HUDEP-2 (cell line): ENCODE measurements around the gene SYS1.

ENCODE experiments used
- DNase-seq, 76 experiments: peaks; one replicate each; lab custom pipeline; 2025; ENCODE audit not compliant: unreplicated experiment in 76 of 76; lab: John Stamatoyannopoulos, UW

The SYS1 gene

DNA sequence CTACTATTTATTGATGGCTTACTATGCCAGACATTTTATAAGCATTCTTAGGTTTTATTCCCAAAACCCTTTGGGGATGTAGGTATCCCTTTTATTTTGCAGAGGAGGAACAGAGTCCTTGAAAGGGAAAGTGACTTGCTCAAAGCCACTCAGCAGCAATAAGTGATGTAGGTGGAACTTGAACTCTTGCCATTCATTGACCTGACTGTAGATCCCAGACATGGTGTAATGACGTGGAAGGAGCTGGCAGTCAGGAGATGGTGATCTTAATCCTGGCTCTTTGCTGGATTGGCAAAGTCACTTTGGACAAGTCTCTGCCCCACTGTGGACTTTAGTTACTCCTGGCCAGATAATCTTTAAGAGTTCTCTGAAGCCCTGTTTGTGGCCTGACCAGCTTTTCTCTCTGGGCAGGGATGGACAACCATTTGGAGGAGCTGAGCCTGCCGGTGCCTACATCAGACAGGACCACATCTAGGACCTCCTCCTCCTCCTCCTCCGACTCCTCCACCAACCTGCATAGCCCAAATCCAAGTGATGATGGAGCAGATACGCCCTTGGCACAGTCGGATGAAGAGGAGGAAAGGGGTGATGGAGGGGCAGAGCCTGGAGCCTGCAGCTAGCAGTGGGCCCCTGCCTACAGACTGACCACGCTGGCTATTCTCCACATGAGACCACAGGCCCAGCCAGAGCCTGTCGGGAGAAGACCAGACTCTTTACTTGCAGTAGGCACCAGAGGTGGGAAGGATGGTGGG, 46.7 kb downstream of the SYS1 start:
- DNase-seq, result no peak

DNA sequence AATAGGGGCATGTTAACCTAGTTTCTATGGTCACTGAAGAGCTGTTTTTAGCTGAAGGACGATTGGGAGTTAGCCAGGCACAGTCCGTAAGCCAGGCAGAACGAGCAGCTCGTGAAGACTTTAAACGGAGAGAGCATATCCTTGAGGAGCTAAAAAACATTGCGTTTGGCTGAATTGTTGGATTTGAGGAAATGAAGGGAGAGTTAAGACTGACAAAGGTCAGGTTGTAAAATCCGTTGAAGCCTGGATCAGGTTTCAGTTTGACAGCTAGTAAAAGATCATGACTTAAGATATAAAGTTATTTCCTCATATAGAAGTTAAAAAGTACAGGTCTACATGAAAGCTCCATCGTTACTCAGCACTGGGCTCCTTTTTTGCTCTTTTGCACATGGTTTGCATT, 47.9 kb downstream of the SYS1 start:
- no peak for DNase-seq

DNA sequence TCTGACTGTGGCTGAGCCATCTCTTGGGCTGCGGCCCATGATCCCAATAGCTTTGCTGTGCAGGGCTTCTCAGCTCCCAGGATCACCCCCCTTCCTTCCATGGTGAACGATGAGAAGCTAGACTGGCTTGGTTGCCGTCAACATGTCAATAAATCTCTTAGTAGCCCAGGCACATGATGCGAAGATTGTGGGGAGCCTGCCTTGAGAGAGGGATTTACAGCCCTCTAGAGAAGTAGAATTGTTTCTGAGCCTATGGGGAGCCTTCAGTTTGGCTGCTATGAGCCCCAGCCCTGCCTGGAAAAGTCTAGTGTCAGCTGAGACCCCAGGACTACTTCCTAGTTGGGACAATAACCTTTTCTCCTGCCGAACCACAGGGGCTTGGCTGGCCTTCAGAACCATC, 49.7 kb downstream of the SYS1 start:
- DNase-seq, result no peak

DNA sequence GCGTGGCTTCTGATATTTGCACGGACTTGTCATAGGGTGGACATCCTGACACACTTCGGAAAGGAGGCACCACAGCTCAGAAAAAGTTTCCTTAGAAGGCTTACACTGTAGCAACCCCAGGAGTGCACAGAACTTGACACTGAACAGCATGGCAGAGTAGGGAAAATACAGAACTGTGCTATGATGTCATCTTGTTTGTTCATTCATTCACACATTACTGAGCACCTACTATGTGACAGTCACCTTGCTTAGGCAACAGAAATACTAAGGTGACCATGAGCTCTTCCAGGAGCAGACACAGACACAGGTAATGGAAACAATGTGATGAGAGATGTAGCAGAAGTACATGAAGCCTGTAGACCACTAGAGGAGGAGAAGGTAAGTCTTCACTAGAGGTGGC, 50.5 kb downstream of the SYS1 start:
- DNase-seq, result no peak

DNA sequence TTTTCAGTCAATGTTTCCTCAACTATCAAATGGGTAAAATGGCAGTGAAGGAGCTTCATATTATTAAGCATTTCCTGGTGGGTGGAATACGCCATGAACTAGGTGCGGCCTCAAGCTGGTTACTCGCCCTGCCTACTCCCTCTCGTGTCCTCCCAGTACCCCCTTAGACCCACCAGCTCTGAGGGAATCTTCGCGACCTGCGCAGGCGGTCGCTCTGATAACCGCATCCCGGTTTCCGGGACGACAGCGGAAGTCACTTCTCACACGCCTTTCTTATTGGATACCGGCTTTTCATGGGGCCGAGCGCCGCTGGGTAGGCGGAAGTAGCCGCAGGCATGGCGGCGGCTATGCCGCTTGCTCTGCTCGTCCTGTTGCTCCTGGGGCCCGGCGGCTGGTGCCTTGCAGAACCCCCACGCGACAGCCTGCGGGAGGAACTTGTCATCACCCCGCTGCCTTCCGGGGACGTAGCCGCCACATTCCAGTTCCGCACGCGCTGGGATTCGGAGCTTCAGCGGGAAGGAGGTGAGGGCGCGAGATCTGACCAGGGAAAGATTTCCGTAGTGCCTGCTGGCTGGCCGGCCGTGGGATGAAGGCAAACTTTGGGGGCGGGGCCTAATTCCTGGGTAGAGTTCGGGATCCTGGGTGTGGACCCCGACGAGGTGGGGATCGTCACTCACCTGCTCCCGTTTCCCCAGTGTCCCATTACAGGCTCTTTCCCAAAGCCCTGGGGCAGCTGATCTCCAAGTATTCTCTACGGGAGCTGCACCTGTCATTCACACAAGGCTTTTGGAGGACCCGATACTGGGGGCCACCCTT, 53.1 kb downstream of the SYS1 start, which contains the start of gene PIGT:
Gene PIGT (plus strand): TSS at position 320 of the 816 bp plus-strand sequence. CDS start 16 bp downstream, at position 336.
- peak in 74 of 76 experiments; percentile 14 to 89 (median 72) for DNase-seq

DNA sequence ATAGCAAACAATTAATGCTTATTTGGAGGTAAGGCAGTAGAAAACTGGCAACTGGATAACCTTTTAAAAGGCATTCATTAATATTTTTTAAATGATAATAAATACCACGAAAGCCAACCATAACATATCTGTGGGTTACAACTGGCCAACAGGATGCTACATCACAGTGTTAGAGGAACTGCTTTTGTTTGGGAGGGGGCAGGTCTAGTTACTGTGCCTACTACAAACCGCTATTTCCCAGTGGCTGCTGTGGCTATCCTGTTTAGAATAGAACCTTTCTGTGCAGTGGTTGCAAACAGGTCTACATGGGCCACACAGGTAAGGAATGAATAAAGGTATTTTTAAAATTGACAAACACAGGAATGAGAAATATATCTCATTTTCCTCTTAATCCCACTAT, 54.0 kb downstream of the SYS1 start:
- no peak for DNase-seq
